ENCODE results near the gene INAFM2. TPM values are rescaled to one million over a fixed set of nuclear protein-coding genes. Genes with fewer than 3 reads are reported as not detected.

Gene INAFM2
- total RNA-seq, 6 experiments from 2014 or later: 19.6 to 32.8 (median 23.4) TPM

- Mint-ChIP-seq H3K9me3 (no peaks in the 10 kb centered on the region), H3K27me3 (ENCODE audit: insufficient read depth) (peaks cover 7% of the 10 kb centered on the region; the same call in 1 of the 2 replicates), H3K4me3 (no peak overlapping the region), H3K27ac (peak overlapping the region; percentile 27; the same call in 1 of the 2 replicates), H3K36me3 (ENCODE audit: low read depth) (peaks cover 15% of the 10 kb centered on the region; the same call in 1 of the 2 replicates), H3K4me1 (ENCODE audit: low read depth) (peaks cover 64% of the 10 kb centered on the region)
- TF ChIP-seq CTCF (IDR thresholded peaks at IDR 0.05): no peak
- no peak for DNase-seq
Observed at GRCh38 chr15:40327457-40327856, 4.0 kb downstream of the INAFM2 start.

GRCh38 chr15:40328176-40328575, 4.7 kb downstream of the INAFM2 start:
- peak overlapping the region; percentile 71 for H3K27ac Mint-ChIP-seq
- no peaks in the 10 kb centered on the region for H3K9me3 Mint-ChIP-seq
- H3K4me1 Mint-ChIP-seq (ENCODE audit: low read depth): peaks cover 68% of the 10 kb centered on the region
- peak overlapping the region; percentile 7 for H3K4me3 Mint-ChIP-seq
- DNase-seq: peak; percentile 19
- H3K27me3 Mint-ChIP-seq (ENCODE audit: insufficient read depth): peaks cover 7% of the 10 kb centered on the region; the same call in 1 of the 2 replicates
- peaks cover 20% of the 10 kb centered on the region; the same call in 1 of the 2 replicates for H3K36me3 Mint-ChIP-seq (ENCODE audit: low read depth)
- TF ChIP-seq CTCF (IDR thresholded peaks at IDR 0.05): no peak

GRCh38 chr15:40328751-40329150, 5.3 kb downstream of the INAFM2 start:
- Mint-ChIP-seq H3K4me3 (no peak overlapping the region; the same call in 1 of the 2 replicates), H3K9me3 (no peaks in the 10 kb centered on the region), H3K27me3 (ENCODE audit: insufficient read depth) (peaks cover 7% of the 10 kb centered on the region; the same call in 1 of the 2 replicates), H3K27ac (peak overlapping the region; percentile 71), H3K36me3 (ENCODE audit: low read depth) (peaks cover 20% of the 10 kb centered on the region; the same call in 1 of the 2 replicates), H3K4me1 (ENCODE audit: low read depth) (peaks cover 73% of the 10 kb centered on the region)
- DNase-seq: no peak
- no peak for TF ChIP-seq CTCF (IDR thresholded peaks at IDR 0.05)

GRCh38 chr15:40329804-40330203, 6.3 kb downstream of the INAFM2 start:
- Mint-ChIP-seq H3K36me3 (ENCODE audit: low read depth) (peaks cover 25% of the 10 kb centered on the region; the same call in 1 of the 2 replicates), H3K4me3 (no peak overlapping the region)

GRCh38 chr15:40330368-40330836, 6.9 kb downstream of the INAFM2 start:
- H3K9me3 Mint-ChIP-seq: no peaks in the 10 kb centered on the region
- peaks cover 7% of the 10 kb centered on the region for H3K27me3 Mint-ChIP-seq (ENCODE audit: insufficient read depth)
- H3K36me3 Mint-ChIP-seq (ENCODE audit: low read depth): peaks cover 20% of the 10 kb centered on the region; the same call in 1 of the 2 replicates
- H3K27ac Mint-ChIP-seq: no peak overlapping the region; the same call in 1 of the 2 replicates
- peaks cover 75% of the 10 kb centered on the region for H3K4me1 Mint-ChIP-seq (ENCODE audit: low read depth)
- no peak for DNase-seq
- H3K4me3 Mint-ChIP-seq: no peak overlapping the region
- no peak for TF ChIP-seq CTCF (IDR thresholded peaks at IDR 0.05)

More at GRCh38 chr15:40329804-40330203, 6.3 kb downstream of the INAFM2 start:
- DNase-seq: no peak
- H3K27me3 Mint-ChIP-seq (ENCODE audit: insufficient read depth): peaks cover 7% of the 10 kb centered on the region
- H3K27ac Mint-ChIP-seq: peak overlapping the region; percentile 6; the same call in 1 of the 2 replicates
- no peak for TF ChIP-seq CTCF (IDR thresholded peaks at IDR 0.05)
- peaks cover 81% of the 10 kb centered on the region for H3K4me1 Mint-ChIP-seq (ENCODE audit: low read depth)
- no peaks in the 10 kb centered on the region for H3K9me3 Mint-ChIP-seq

Data from HFFc6 (cell line).